GM23248 (cell line): ENCODE data around the gene MS4A10. TPM values are rescaled to one million over a fixed set of nuclear protein-coding genes. Genes with fewer than 3 reads are reported as not detected.

Experiments
- DNase-seq: peaks from one replicate; pipeline ENCODE4 v3.0.0-alpha.2; 2015
- H2AFZ ChIP-seq: fragments of 200-600 bp; sonication (generic); 2 replicates; pipeline ENCODE4 v1.6.1; 2016; ENCODE audit warnings: antibody characterized with exemption
- H3F3A ChIP-seq: fragments of 200-600 bp; sonication (generic); 2 replicates; pipeline ENCODE4 v1.6.1; 2016; ENCODE audit warnings: mild to moderate bottlenecking, antibody characterized with exemption, mixed run types; ENCODE audit not compliant: insufficient read depth
- H3K27ac ChIP-seq: fragments of 200-600 bp; sonication (generic); 2 replicates; pipeline ENCODE4 v1.5.1; 2016; ENCODE audit warnings: mild to moderate bottlenecking
- H3K27me3 ChIP-seq: fragments of 200-600 bp; sonication (generic); replicated peaks from 2 replicates; pipeline ENCODE4 v1.6.1; 2016; ENCODE audit warnings: mild to moderate bottlenecking; ENCODE audit not compliant: insufficient read depth
- H3K36me3 ChIP-seq: fragments of 200-600 bp; sonication (generic); 2 replicates; pipeline ENCODE4 v1.6.1; 2016; ENCODE audit warnings: low read depth, mild to moderate bottlenecking
- H3K4me1 ChIP-seq: fragments of 200-600 bp; sonication (generic); 2 replicates; pipeline ENCODE4 v1.6.1; 2016; ENCODE audit warnings: mild to moderate bottlenecking; ENCODE audit not compliant: insufficient read depth
- H3K4me2 ChIP-seq: fragments of 200-600 bp; sonication (generic); one replicate; pipeline ENCODE4 v1.6.1; 2016; ENCODE audit warnings: mild to moderate bottlenecking; ENCODE audit not compliant: unreplicated experiment
- H3K4me3 ChIP-seq: fragments of 200-600 bp; sonication (generic); 2 replicates; pipeline ENCODE4 v1.5.1; 2016; ENCODE audit warnings: mild to moderate bottlenecking
- H3K79me2 ChIP-seq: fragments of 200-600 bp; sonication (generic); 2 replicates; pipeline ENCODE4 v1.6.1; 2016; ENCODE audit warnings: mild to moderate bottlenecking; ENCODE audit not compliant: insufficient read depth
- H3K9ac ChIP-seq: fragments of 200-600 bp; sonication (generic); 2 replicates; pipeline ENCODE4 v1.6.1; 2016; ENCODE audit warnings: mild to moderate bottlenecking
- H3K9me2 ChIP-seq: fragments of 200-600 bp; sonication (generic); 2 replicates; pipeline ENCODE4 v1.6.1; 2016; ENCODE audit warnings: mixed run types, mild to moderate bottlenecking, moderate library complexity; ENCODE audit not compliant: insufficient read depth
- H3K9me3 ChIP-seq: fragments of 200-600 bp; sonication (generic); one replicate; pipeline ENCODE4 v1.6.1; 2017; ENCODE audit warnings: low read depth
- H4K20me1 ChIP-seq: fragments of 200-600 bp; sonication (generic); 2 replicates; pipeline ENCODE4 v1.6.0; 2016; ENCODE audit not compliant: insufficient read depth
- EZH2 ChIP-seq: fragments of 200-600 bp; sonication (generic); IDR thresholded peaks from 2 replicates; pipeline ENCODE4 v1.6.1; 2018; ENCODE audit warnings: antibody characterized with exemption, mild to moderate bottlenecking; ENCODE audit not compliant: insufficient read depth, poor library complexity, severe bottlenecking
- EZH2phosphoT487 ChIP-seq: fragments of 200-600 bp; sonication (generic); IDR thresholded peaks from 2 replicates; pipeline ENCODE4 v1.6.1; 2018; ENCODE audit warnings: antibody characterized with exemption, moderate library complexity, mild to moderate bottlenecking, low read depth; ENCODE audit not compliant: insufficient read depth
- WGBS, 2 experiments: methylation state at CpG; one replicate each; pipeline ENCODE4 v1.1.6; 2015 to 2017; ENCODE audit warnings: low lambda C conversion rate in 2 of 2, low coverage in 1 of 2; ENCODE audit errors: missing lambda C conversion rate in 2 of 2; 5-methylcytosine and 5-hydroxymethylcytosine counted together
- in situ Hi-C: fragments of 300-500 bp; cut with MboI; formaldehyde crosslinking; loops from 2 replicates; pipeline ENCODE4 v1.15.0; 2020
- polyA plus RNA-seq: library from polyadenylated mRNA; unstranded; fragments of >200 nt; fragmentation: Nextera tagmentation; extraction: Ambion mirVana; gene quantifications from 2 replicates; pipeline ENCODE4 v1.2.1, GENCODE V29; 2016
- total RNA-seq: library from RNA; depleted of rRNA; stranded (reverse); fragments of >200 nt; shearing (Covaris generic); gene quantifications from 2 replicates; pipeline ENCODE4 v1.2.3, GENCODE V29; 2014

Gene MS4A10
- total and polyA plus RNA-seq, 2 experiments from 2014 or later: not detected

- no peaks in the 10 kb centered on the region for H3K36me3 ChIP-seq
- H3F3A ChIP-seq: peaks cover 6% of the 10 kb centered on the region; the same call in 1 of the 2 replicates
- in situ Hi-C loops: no loop called here
- no peaks in the 10 kb centered on the region for H3K9me2 ChIP-seq
- WGBS, 2 experiments: 31 to 40% methylated on average over 4 of the region's 4 CpGs
- H3K79me2 ChIP-seq: peaks cover 53% of the 10 kb centered on the region
- peak overlapping the region; percentile 87; the same call in 1 of the 2 replicates for H3K4me3 ChIP-seq
- DNase-seq: no peak
- H3K4me2 ChIP-seq: peak overlapping the region; percentile 61
- H3K9ac ChIP-seq: 0 out of 2 replicates have a peak overlapping the region, but pooled peaks have one; percentile 88
- no peak overlapping the region for H2AFZ ChIP-seq
- no peaks in the 10 kb centered on the region for H3K9me3 ChIP-seq
- H4K20me1 ChIP-seq: no peaks in the 10 kb centered on the region
- H3K27me3 ChIP-seq: no peaks in the 10 kb centered on the region
- TF ChIP-seq EZH2phosphoT487: no peak
- no peak for TF ChIP-seq EZH2
- H3K4me1 ChIP-seq: peaks cover 35% of the 10 kb centered on the region
- no peak overlapping the region for H3K27ac ChIP-seq
Observed at GRCh38 chr11:60844870-60845221, 59.7 kb downstream of the MS4A10 start.

- 0 out of 2 replicates have a peak overlapping the region, but pooled peaks have one; percentile 88 for H3K9ac ChIP-seq
- no peak overlapping the region for H3K4me2 ChIP-seq
- DNase-seq: no peak
- in situ Hi-C loops: no loop called here
- H3K27ac ChIP-seq: no peak overlapping the region
- peaks cover 6% of the 10 kb centered on the region; the same call in 1 of the 2 replicates for H3F3A ChIP-seq
- no peaks in the 10 kb centered on the region for H3K9me3 ChIP-seq
- peaks cover 33% of the 10 kb centered on the region for H3K4me1 ChIP-seq
- no peak overlapping the region for H2AFZ ChIP-seq
- H3K27me3 ChIP-seq: no peaks in the 10 kb centered on the region
- H4K20me1 ChIP-seq: no peaks in the 10 kb centered on the region
- WGBS, 2 experiments: 82 to 83% methylated on average over 8 of the region's 8 CpGs
- H3K79me2 ChIP-seq: peaks cover 53% of the 10 kb centered on the region
- no peak for TF ChIP-seq EZH2phosphoT487
- no peak overlapping the region for H3K4me3 ChIP-seq
- no peaks in the 10 kb centered on the region for H3K9me2 ChIP-seq
- H3K36me3 ChIP-seq: no peaks in the 10 kb centered on the region
Observed at GRCh38 chr11:60845338-60845737, 60.2 kb downstream of the MS4A10 start.

GRCh38 chr11:60847281-60847680 lies 62.1 kb downstream of the MS4A10 start:
- no peak overlapping the region for H3K4me2 ChIP-seq
- H3K79me2 ChIP-seq: peaks cover 49% of the 10 kb centered on the region
- in situ Hi-C loops: no loop called here

GRCh38 chr11:60847896-60848295 lies 62.8 kb downstream of the MS4A10 start:
- Histone ChIP-seq H3K27me3 (no peaks in the 10 kb centered on the region), H4K20me1 (no peaks in the 10 kb centered on the region), H3K27ac (no peak overlapping the region), H3K4me2 (no peak overlapping the region), H3F3A (no peaks in the 10 kb centered on the region), H3K9ac (no peak overlapping the region), H3K4me1 (peaks cover 21% of the 10 kb centered on the region), H3K36me3 (no peaks in the 10 kb centered on the region; the same call in 1 of the 2 replicates), H3K79me2 (peaks cover 43% of the 10 kb centered on the region), H2AFZ (no peak overlapping the region), H3K9me3 (no peaks in the 10 kb centered on the region), H3K4me3 (no peak overlapping the region), H3K9me2 (no peaks in the 10 kb centered on the region)
- TF ChIP-seq EZH2phosphoT487 (no peak), EZH2 (no peak)
- 89 to 94% methylated on average over 9 to 12 of the region's 12 CpGs for WGBS, 2 experiments
- in situ Hi-C loops: no loop called here
- no peak for DNase-seq

More at GRCh38 chr11:60847281-60847680, 62.1 kb downstream of the MS4A10 start:
- Histone ChIP-seq H3K9me3 (no peaks in the 10 kb centered on the region), H3K9ac (no peak overlapping the region), H3K4me1 (peaks cover 21% of the 10 kb centered on the region), H3K36me3 (no peaks in the 10 kb centered on the region; the same call in 1 of the 2 replicates), H2AFZ (no peak overlapping the region), H4K20me1 (no peaks in the 10 kb centered on the region), H3K27ac (no peak overlapping the region), H3K4me3 (no peak overlapping the region), H3K27me3 (no peaks in the 10 kb centered on the region), H3K9me2 (no peaks in the 10 kb centered on the region), H3F3A (no peaks in the 10 kb centered on the region)
- WGBS, 2 experiments: 75% methylated on average over 13 of the region's 13 CpGs
- no peak for DNase-seq
- TF ChIP-seq EZH2phosphoT487: no peak
- no peak for TF ChIP-seq EZH2

- Histone ChIP-seq H3K79me2 (peaks cover 34% of the 10 kb centered on the region), H3K9me3 (no peaks in the 10 kb centered on the region), H3K4me2 (no peak overlapping the region), H3K4me1 (peaks cover 13% of the 10 kb centered on the region), H3K27ac (no peak overlapping the region), H3K36me3 (no peaks in the 10 kb centered on the region; the same call in 1 of the 2 replicates), H2AFZ (no peak overlapping the region), H3K9ac (no peak overlapping the region), H3K9me2 (no peaks in the 10 kb centered on the region), H3K4me3 (no peak overlapping the region), H4K20me1 (no peaks in the 10 kb centered on the region), H3F3A (no peaks in the 10 kb centered on the region), H3K27me3 (no peaks in the 10 kb centered on the region)
- 88 to 89% methylated on average over 10 of the region's 10 CpGs for WGBS, 2 experiments
- no peak for DNase-seq
- in situ Hi-C loops: no loop called here
- no peak for TF ChIP-seq EZH2phosphoT487
- TF ChIP-seq EZH2: no peak
Observed at GRCh38 chr11:60848714-60849151, 63.6 kb downstream of the MS4A10 start.
